ENCODE measurements around the gene TRPV5.
A peak's percentile ranks its signal among the peaks of the same experiment; 100 is the strongest.

The TRPV5 gene

DNA sequence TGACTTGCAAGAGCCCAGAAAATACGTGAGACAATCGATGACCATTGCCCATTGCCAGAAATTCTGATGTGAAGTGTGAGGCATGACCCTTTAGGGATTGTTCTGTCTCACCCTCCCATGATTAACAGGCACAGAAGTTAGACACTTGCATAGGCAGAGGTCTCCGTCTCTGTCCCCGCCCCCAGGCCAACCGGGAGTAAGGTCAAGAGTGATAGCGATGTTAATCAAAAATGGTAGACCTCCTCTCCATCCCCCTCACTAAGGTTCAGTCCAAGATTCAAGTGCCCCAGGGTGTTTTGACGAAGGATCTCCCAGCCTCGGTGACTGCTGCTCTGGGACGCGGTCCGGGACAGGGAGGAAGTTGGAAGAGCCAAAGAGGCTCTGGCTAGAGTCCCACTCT, 25.3 kb downstream of the TRPV5 start:
- DNase-seq: no peak

DNA sequence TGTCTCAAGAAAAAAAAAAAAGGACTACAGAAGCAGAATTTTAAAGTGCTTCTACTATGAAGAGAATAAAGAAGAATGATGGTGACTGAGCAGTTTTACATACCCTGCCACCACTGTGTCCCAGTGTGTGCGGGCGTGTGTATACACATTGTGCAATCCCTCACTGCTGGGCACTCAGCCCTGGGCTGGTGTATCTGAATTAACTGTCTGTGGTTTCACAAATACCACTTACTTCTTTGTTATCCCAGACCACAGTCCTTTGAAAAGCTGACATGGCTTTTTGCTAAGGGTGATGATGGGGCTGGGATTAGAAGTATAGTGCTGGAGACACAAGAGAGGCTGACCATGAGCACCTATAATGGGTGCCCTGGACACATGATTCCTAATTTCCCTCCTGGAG, 26.9 kb downstream of the TRPV5 start:
- no peak for DNase-seq

GRCh38 chr7:142905759-142906158, 27.8 kb downstream of the TRPV5 start:
- DNase-seq: no peak

DNA sequence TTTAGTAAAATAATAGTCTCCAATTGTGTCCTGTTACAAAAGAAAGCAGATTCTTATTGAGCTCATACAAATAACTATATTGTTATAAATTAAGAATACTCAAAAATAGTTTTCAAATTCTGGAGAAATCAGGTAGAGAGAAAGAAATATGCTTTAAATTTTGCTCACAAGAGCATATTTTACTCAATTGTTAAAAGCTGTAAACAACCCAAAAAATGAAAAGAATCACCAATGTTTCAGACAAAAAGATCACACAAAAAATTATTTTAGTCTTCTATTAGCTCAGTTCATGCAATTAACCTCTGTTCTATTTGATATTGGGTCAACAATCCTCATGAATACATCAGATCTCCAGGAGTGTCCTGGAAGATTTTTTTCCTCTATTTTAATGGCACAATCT, 29.4 kb downstream of the TRPV5 start:
- DNase-seq: no peak

- no peak for DNase-seq
Measured at GRCh38 chr7:142901426-142902259, 31.9 kb downstream of the TRPV5 start.

GRCh38 chr7:142899661-142900060, 33.9 kb downstream of the TRPV5 start:
- no peak for DNase-seq

DNA sequence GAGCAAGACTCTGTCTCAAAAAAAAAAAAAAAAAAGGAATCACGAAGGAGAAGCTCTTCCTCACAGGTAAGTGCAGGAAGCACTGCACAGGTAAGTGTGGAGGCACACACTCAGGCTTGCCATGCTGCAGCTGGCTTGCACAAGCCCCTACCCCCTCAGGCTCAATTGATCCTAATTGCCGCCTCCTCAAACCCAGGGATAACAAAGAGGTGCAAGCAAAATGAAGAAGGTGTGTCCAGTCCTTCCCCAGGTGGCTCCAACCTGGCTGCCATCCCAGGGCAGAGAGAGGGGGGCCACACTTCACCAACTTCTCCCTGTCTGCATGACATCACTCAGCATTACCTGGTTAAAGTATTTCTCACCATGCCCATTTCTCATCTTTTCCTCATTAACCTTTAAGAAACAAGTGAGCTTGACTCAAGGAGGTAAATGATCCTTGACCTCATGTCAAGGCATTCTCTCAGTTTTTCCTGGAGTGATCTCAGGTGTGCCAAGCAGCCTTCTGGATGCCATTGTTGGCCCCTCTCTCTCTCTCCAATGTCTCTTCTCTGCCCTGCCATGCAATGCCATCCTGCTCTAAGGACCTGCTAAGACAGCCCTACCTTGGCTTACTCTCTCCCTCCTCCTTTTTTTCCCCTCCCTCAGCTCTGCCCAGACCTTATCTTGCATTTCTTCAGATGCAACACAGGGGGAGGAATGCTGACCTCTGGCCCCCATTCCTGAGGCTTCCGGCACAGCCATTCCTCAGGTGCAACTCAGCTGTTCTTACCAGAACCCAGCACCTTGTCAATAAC, 35.0 kb downstream of the TRPV5 start:
- DNase-seq: peak; percentile 13

DNA sequence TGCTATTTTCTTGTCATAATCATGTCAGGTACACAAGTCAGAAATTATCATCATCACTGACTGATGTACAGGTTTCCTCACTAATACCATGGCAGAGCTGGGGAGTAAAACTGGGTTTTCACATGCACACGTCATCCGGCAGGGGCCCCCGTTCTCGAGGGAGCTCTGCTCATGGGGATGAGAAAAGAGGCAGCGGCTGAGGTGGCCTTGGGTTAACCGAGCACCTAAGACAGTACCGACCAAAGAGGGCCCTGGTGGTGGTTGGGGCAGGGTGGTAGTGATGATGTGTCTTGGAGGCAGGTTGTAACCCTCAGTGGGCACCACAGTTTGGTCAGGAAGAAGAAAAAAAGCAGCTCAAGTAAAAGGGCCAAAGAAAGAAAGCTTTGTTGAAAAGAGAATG, 35.9 kb downstream of the TRPV5 start:
- DNase-seq: no peak

DNA sequence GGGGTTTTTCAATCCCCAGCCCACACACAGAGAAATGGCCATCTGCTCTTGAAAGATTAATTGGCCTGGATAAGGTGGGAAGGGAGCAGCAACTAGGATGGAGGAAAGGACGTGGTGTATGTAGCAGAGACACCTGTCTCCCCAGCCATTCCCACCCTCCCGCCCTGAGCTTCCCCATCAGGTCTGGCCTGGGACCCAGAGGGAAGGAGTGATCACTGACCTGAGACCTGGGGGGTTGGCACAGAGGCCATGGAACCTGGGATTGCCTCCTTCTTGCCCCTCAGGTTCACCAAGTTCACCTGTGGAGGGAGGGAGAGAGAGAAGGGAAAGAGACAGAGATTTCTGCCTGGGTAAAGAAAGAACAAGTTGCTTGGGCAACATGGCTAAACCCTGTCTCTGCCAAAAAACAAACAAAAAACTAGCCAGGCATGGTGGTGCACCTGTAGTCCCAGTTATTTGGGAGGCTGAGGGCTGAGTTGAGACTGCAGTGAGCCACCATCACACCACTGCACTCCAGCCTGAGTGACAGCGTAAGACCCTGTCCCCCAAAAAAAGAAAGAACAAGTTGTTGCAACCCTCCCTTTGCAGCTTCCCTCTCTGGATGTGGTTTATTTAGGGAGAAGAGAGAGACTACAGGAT, 36.7 kb downstream of the TRPV5 start:
- DNase-seq: no peak

DNA sequence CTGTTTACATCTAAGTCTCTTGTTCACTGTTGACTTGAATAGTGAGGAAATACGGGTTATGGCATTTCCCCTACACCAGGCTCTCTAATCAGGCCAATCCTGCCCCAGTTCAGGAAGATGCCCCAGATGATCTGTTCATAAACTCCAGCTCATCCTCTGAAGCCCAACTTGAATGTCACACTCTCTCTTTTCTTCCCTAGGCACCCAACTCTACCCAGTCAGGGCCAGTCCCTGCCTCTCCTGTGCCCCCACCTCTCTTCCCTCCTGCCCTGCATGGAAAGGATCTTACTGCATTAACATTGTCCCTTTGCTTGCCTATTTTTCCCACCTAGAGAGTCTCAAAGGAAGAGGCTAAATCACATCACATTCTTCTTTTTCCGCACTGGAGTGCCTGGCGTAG, 37.4 kb downstream of the TRPV5 start:
- DNase-seq: no peak

- no peak for DNase-seq
Measured at GRCh38 chr7:142894985-142895593, 38.5 kb downstream of the TRPV5 start.

DNA sequence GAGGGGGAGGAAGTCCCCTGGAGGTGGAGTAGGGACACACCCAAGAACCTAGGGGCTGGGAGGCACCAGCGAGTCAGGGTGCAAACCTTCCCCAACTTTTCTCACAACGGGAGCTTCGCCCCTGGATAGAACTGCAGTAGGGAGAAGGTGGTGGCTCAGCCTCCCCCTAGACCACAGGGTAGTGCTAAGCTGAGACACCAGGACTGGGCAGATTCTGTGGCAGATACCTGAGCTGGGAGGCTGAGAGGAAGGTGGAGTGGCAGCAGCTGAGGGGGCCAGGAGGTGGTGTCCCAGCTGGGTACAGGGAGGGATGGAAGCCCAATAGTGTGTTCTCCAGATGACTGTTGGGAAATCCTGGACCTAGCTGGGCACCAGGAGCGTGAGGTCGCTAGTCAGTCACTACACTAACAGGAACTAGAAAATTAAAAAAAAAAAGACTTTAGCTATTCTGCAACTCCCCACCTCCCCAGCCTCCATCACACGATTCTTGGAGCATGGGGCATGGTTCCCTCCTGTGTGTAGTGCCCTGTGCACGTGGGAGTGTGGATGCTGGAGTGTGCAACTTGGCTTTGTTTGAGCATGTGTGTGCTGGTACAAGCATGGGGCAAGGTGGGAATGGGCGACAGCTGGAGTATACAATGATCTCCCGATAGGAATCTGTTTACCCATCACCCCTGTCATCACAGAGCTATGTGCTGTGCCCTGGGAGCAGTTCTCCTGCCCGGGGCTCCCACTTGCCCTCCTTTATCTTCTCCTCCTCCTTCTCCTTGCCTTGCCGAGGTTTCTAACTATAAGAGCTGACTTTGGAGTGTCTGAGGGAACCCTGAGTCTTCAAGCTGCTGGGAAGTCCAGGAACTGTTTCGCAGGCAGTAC, 39.2 kb downstream of the TRPV5 start:
- DNase-seq: no peak

DNA sequence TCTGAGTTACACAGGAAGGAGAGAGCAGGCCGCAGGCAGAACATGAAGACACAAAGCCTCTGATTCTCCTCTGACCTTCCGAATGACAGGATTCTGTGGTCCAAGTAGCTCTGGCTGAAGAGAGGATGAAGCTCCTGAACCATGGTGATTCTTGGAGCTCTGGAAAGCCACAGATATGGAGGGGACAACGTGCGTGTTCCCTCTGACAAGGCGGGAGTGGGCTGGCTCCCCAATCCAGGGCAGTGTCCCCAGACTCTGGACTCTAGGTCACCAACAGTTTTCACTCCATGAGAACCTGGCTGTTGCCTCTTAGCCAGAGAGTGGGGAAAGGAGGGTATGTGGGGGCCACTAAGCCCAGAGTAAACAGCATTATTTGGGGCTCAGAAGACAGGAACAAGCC, 40.6 kb downstream of the TRPV5 start:
- no peak for DNase-seq

GRCh38 chr7:142891490-142892082, 42.0 kb downstream of the TRPV5 start:
- DNase-seq: no peak

DNA sequence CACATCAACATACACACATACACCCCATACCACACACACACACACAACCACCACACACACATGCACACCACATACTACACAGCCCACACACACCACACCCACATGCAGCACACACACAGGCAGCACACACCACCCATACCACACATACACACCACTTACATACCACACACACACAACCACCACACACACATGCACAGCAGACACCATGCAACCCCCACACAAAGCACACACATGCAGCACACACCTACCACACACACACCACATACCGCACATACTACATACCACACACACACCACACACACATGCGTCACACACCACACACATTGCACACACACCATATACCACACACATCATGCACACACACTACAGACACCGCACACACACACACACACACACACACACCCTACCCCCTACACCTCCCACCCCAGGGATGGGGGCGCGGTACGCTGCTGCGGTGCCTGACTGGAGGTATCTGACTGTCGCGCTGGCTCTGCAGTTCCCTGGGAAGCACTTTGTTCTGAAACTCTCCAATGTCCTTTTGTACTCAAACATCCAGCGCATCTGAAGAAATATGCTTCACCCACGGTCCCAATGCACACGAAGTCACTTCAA, 42.6 kb downstream of the TRPV5 start:
- no peak for DNase-seq

GRCh38 chr7:142889816-142890215, 43.7 kb downstream of the TRPV5 start:
- DNase-seq: no peak

DNA sequence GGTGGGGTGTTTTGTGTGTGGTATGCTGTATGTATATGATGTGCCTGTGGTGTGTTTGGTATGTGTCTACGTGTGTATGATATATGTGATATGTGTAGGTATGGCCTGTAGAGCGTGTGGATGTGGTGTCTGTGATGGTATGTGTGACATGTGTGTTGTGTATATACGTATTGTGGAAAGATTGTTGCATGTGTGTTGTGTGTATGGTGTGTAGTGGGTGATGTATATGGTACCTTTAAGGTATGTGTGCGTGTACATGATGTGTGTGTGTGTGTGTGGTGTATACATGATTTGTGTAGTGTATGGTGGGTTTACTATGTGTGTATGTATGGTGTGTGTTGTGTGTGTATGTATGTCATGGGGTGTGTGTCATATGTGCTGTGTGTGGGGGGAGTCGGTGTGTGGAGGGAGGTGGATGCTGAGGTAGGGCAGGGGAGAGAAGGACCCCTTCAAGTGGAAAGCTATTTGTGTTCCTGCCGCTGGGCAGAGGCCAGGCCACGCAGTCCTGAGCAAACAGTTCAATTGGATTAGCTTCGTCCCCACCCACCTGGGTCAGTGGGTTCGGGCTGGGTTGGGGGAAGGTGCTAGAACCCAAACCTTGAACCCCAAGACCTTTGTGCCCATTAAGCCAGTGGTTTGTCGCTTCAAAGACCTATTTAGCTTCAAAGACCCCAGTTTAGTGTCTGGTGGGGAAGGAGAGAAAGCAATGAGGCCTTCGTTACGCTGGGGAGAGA, 46.1 kb downstream of the TRPV5 start:
- DNase-seq: no peak

- DNase-seq: no peak
Measured at GRCh38 chr7:142886866-142887265, 46.7 kb downstream of the TRPV5 start.

DNA sequence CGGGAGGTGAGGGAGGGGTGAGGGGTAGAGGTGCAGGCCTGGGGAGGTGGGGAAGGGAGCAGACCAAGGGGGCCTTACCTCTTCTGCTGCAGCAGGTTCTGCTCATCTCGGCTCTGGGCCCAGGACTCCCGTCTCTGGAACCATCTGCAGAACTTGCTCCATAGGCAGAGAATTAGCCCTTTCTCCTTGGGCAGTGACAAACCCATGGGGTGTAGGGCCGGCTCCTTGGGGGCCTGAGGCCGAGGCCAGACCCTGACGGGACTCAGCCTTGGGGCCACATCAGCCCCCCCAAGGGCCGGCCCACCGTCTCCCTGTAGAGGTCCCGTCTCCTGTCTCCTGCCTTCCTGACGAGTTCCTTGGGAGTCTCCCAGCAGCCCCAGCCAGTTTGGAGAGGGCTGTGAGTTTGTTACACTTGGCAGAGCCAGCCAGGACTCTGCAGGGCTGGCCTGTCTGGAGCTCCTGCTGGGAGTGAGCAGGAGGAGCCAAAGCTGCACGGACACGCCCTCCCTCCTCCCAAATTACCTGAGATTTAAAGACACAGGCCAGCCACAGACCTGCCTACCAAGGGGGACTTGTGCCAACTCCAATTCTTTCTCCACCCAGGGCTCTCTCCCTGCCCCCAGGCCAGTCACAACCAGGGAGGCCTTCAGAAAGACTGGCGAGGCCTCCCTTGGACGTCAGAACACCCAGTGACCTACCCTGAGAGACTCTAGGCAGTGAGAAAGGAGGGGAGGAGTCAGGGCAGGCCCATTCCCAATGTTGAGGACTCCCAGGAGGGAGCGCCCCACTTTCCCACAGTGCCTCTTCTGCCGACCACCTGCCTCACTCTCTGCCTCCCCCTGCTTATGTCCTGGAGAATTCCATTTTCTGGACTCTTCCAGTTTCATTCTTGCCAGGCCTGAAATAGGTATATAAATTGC, 48.0 kb downstream of the TRPV5 start, which contains the start of gene TRPV6:
Gene TRPV6, minus strand, starts transcription at position 435 of the 920 bp plus-strand sequence.
- no peak for DNase-seq

- no peak for DNase-seq
Measured at GRCh38 chr7:142884286-142884640, 49.3 kb downstream of the TRPV5 start.
